Adrenal gland (tissue), 5 donors: ENCODE measurements around the gene HIPK2.

Source experiments
- POLR2A ChIP-seq, 2 donors: fragments of 450-650 bp; IDR thresholded peaks; one replicate each; pipeline ENCODE4 v1.6.1; 2017; ENCODE audit warnings: antibody characterized with exemption in 2 of 2, mild to moderate bottlenecking in 2 of 2, moderate library complexity in 1 of 2
- TF ChIP-seq, protein P1 (sequence below), 6 experiments: fragments of 450-650 bp in 4 of 6; fragments of 200-600 bp in 2 of 6; sonication (generic) in 1 of 6; IDR thresholded peaks; 1 replicate in 5 of 6; 2 replicates in 1 of 6; pipeline versions ENCODE4 v1.5.1 to v1.8.0; 2016 to 2021; ENCODE audit warnings: antibody characterized with exemption in 6 of 6, mild to moderate bottlenecking in 2 of 6, moderate library complexity in 1 of 6
- donor health status: DM: no; HTN: no; CAD: no.

DNA sequence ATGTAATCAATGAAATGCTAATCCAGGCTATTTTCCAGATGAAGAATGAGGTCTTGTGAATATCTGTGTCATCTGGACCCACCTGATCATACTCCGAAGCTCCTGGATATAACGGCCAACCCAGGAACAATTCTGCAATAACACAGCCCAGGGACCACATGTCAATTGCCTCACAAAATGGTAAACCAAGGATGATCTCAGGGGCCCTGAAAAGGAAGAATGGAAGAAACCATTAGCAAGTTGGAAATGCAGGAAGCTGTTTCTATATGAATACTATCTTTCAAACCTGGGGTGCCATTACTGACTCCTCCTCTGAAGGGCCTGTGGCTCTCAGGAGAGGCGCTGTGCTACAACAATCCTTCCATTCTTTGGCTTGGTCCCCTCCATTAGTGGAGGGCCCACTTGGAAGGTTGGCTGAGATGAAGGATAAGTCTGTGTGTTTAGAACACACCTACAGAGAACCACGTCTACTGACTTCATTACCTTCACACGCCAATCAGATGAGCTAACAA lies 146.2 kb downstream of the HIPK2 start:
- TF ChIP-seq, protein P1, sequence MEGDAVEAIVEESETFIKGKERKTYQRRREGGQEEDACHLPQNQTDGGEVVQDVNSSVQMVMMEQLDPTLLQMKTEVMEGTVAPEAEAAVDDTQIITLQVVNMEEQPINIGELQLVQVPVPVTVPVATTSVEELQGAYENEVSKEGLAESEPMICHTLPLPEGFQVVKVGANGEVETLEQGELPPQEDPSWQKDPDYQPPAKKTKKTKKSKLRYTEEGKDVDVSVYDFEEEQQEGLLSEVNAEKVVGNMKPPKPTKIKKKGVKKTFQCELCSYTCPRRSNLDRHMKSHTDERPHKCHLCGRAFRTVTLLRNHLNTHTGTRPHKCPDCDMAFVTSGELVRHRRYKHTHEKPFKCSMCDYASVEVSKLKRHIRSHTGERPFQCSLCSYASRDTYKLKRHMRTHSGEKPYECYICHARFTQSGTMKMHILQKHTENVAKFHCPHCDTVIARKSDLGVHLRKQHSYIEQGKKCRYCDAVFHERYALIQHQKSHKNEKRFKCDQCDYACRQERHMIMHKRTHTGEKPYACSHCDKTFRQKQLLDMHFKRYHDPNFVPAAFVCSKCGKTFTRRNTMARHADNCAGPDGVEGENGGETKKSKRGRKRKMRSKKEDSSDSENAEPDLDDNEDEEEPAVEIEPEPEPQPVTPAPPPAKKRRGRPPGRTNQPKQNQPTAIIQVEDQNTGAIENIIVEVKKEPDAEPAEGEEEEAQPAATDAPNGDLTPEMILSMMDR (IDR thresholded peaks at IDR 0.05): no peak
- no peak for TF ChIP-seq POLR2A (IDR thresholded peaks at IDR 0.05)
